GM12864 (cell line): Measurements from ENCODE around the gene OGA.

Experiments used
- DNase-seq: peaks from one replicate; pipeline ENCODE4 v3.0.0-alpha.2; 2011; ENCODE audit warnings: low read depth
- H3K4me3 ChIP-seq: 2 replicates; pipeline ENCODE4 v1.5.1; 2011; ENCODE audit warnings: mild to moderate bottlenecking, low read depth, low read length, control low read depth
- CTCF ChIP-seq: IDR thresholded peaks from 2 replicates; pipeline ENCODE4 v1.5.1; 2011; ENCODE audit warnings: low read depth, mild to moderate bottlenecking, moderate library complexity, low read length, control low read depth, inconsistent platforms; ENCODE audit errors: missing control alignments

Gene OGA

GRCh38 chr10:101830322-101831168 lies 12.3 kb upstream of the OGA start:
- no peak for TF ChIP-seq CTCF
- peak overlapping the region; percentile 50 for H3K4me3 ChIP-seq
- peak; percentile 86 for DNase-seq

- no peak for TF ChIP-seq CTCF
- no peak for DNase-seq
- H3K4me3 ChIP-seq = peak overlapping the region; percentile 50
Measured at GRCh38 chr10:101829561-101830315, 11.5 kb upstream of the OGA start.

- TF ChIP-seq CTCF = no peak
- no peak for DNase-seq
- no peak overlapping the region for H3K4me3 ChIP-seq
Measured at GRCh38 chr10:101828766-101829551, 10.7 kb upstream of the OGA start.

- no peak overlapping the region for H3K4me3 ChIP-seq
- no peak for DNase-seq
- TF ChIP-seq CTCF = no peak
Measured at GRCh38 chr10:101827919-101828600, 9.8 kb upstream of the OGA start.

GRCh38 chr10:101826852-101827434 lies 8.7 kb upstream of the OGA start:
- no peak overlapping the region for H3K4me3 ChIP-seq
- no peak for DNase-seq
- TF ChIP-seq CTCF = no peak

GRCh38 chr10:101824736-101825135 lies 6.5 kb upstream of the OGA start:
- no peak overlapping the region for H3K4me3 ChIP-seq
- no peak for TF ChIP-seq CTCF
- no peak for DNase-seq
